GDM1 (cell line): Measurements from ENCODE around the gene NBDY.
"Not testable (repeated sequence)": the region's sequence is repeated elsewhere in the genome, so short reads cannot be mapped to it uniquely, and the experiment has no call there.

Experiments
- DNase-seq: peaks from one replicate; lab custom pipeline; 2025; lab: John Stamatoyannopoulos, UW

NBDY gene, protein sequence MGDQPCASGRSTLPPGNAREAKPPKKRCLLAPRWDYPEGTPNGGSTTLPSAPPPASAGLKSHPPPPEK

GRCh38 chrX:56729152-56729850 lies at the start of gene NBDY:
Gene NBDY, plus strand, starts transcription at chrX:56729243. Its CDS starts 111 bp downstream, at chrX:56729354.
- peak; percentile 16 for DNase-seq

- DNase-seq = not testable (repeated sequence)
Measured at GRCh38 chrX:56704530-56704929, 24.5 kb upstream of the NBDY start.

DNA sequence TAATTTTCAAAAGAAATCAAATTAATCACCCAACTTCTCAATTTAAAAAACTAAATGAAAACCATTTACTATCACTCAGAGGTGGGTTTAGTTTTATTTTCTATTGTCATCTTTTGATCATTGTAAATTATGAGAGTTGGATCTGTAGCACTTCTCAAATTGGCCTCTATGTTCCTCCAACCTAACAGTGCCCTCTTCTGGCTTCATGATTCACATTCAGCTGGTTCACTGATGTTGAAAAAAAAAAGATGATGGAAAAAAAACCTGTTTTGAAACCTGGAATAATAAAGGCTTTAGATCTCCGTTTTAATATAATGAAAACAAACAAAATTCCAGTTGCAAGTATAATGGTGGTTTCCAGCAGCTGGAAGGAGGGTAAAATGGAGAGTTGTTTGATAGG lies 2.4 kb upstream of the NBDY start:
- DNase-seq = no peak

- DNase-seq = no peak
Measured at GRCh38 chrX:56727531-56727930, 1.5 kb upstream of the NBDY start.

GRCh38 chrX:56728321-56728720 lies 722 bp upstream of the NBDY start:
- DNase-seq = no peak

- DNase-seq = no peak
Measured at GRCh38 chrX:56728752-56729151, 291 bp upstream of the NBDY start.

- peak; percentile 2 for DNase-seq
Measured at GRCh38 chrX:56733459-56734046, 4.5 kb downstream of the NBDY start.

GRCh38 chrX:56736219-56736618 lies 7.2 kb downstream of the NBDY start:
- DNase-seq = no peak

DNA sequence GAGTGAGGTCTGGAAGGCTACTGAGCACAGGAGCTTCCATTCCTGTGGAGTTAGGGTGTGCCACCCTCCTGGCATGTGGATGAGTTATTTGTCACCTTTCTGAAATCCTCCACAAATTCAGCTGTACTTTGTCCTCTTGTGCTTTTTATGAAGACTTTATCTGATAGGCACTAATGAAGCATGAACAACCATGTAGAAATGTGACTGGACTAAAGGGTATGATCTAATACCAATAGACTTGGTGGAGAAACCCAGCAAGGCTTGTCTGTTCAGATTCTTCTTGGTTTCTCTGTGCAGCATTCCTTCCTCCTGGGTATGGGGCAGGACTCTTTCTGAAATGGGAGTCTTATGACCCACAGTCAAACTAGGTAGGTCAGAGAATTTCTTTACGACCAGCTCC lies 9.6 kb downstream of the NBDY start:
- DNase-seq = no peak

- no peak for DNase-seq
Measured at GRCh38 chrX:56744996-56745395, 16.0 kb downstream of the NBDY start.

- DNase-seq = no peak
Measured at GRCh38 chrX:56746996-56747395, 18.0 kb downstream of the NBDY start.

- no peak for DNase-seq
Measured at GRCh38 chrX:56751071-56751470, 22.0 kb downstream of the NBDY start.

GRCh38 chrX:56757327-56757726 lies 28.3 kb downstream of the NBDY start:
- no peak for DNase-seq

DNA sequence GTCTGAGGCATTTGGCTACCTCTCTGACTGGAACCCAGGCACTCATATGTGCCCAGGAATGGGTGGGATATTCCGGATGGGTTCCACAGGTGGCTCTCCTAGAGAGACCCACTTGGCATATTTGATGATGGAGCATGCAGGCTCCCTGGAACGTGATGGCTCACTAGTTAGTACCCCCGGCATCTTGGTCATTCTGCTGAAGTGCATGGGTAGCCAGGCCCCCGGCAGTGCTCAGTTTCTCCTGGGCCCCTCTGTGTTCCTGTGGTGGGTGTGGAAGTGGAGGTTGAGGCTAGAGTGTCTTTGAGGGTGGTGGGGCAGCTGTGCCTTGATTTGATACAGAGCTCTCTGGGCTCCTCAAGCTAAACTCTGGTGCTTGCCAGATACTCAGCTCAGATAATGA lies 29.4 kb downstream of the NBDY start:
- no peak for DNase-seq

DNA sequence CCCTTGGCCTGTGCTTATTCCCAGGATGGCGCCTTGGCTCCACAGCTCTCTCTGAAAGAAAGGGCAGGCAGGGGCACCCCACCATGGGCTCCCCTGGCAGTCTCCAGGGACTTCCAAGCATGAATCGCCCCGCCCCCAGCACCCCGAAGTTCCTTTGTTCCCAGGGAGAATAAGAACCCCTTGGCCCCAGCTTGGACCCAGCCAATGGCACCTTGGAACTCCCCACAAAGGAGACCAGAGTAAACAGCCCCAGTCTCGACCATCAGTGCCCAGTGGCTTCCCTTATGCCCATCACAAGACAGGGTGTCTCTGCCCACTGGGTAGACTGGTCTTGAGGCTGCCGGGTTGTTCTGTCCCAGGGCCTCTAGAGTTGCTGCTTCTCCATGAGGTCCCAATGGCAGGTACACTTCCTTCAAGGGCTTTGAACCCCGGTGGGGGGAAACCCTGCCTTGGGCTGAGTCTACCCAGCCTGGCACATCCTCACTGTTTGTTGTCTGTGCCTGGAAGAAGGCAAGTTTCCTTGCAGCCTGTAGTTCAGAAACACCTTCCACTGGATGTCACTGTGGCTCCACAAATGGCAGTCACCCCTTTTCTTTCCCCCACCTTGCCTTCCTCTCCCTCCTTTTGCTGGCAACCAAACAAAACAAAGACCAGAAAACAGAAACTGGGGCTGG lies 30.8 kb downstream of the NBDY start:
- no peak for DNase-seq

- not testable (repeated sequence) for DNase-seq
Measured at GRCh38 chrX:56760410-56761124, 31.5 kb downstream of the NBDY start.

GRCh38 chrX:56761167-56761566 lies 32.1 kb downstream of the NBDY start:
- DNase-seq = no peak

GRCh38 chrX:56762220-56762619 lies 33.2 kb downstream of the NBDY start:
- DNase-seq = no peak

GRCh38 chrX:56762707-56763555 lies 33.9 kb downstream of the NBDY start:
- DNase-seq = no peak

- DNase-seq = no peak
Measured at GRCh38 chrX:56763556-56764152, 34.6 kb downstream of the NBDY start.
